Stimulated activated CD4-positive, alpha-beta T cell treated with anti-CD3 and anti-CD28 coated beads, Interleukin-15, amount 100 ng/mL, for 48 hours (primary cell): ENCODE measurements around the gene ATP6V1F.

ENCODE experiments used
- DNase-seq, 2 donors: peaks; one replicate each; pipeline ENCODE4 v3.0.0-alpha.2; 2020; ENCODE audit warnings: low read depth in 2 of 2

Gene ATP6V1F, protein sequence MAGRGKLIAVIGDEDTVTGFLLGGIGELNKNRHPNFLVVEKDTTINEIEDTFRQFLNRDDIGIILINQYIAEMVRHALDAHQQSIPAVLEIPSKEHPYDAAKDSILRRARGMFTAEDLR

DNA sequence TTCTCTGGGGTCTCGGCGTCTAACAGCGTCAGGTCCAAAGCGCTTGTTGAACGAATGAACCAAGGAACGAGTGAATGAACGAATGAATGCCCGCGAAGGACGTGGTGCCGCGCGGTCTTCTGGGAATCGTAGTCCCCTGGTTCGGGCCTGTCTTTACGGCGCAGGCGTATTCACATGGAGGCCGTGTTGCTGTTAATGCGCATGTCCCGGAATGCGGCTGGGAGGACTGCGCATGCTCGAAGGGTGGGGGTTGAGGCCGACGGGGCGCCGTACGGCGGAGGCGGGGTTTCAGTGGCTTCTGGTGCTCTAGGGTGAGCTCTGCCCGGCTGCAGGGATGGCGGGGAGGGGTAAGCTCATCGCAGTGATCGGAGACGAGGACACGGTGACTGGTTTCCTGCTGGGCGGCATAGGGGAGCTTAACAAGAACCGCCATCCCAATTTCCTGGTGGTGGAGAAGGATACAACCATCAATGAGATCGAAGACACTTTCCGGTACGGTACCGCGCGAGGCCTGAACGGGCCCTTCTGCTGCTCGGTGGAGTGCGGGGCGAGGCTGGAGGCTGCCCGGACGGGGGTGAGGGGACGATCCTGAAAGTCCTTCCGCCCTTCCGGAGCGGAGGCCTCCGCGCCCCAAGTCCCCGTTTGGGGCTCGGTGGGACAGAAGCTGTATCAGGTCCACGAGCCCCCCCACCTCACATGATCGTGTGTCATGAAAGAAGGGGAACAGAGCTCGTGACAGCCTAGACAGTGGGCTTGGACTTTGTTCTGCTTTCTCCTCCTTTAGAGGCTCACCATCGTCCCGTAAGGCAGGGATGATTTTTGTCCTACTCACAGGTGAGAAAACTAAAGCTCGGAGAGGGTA, at the start of gene ATP6V1F:
ATP6V1F (plus strand) TSS at position 286 of the 862 bp plus-strand sequence; CDS start at position 335, 49 bp downstream.
- DNase-seq: peak; percentile 97 to 98

DNA sequence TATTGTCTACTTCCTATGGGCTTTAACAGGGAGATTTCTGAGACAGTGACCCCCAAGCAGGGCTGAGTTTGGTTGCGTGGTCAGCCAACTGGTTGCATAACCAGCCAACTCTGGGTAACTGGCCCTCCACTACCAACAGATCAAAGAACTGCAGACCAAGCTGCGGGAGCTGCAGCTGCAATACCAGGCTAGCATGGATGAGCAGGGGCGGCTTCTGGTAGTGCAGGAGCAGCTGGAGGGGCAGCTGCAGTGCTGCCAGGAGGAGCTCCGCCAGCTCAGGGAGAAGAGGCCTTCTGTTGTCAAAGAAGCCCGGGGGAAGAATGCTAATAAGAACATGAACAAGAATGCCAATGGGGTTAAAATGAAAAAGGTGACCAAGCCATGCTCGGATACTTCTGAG, 48.2 kb upstream of the ATP6V1F start:
- no peak for DNase-seq

DNA sequence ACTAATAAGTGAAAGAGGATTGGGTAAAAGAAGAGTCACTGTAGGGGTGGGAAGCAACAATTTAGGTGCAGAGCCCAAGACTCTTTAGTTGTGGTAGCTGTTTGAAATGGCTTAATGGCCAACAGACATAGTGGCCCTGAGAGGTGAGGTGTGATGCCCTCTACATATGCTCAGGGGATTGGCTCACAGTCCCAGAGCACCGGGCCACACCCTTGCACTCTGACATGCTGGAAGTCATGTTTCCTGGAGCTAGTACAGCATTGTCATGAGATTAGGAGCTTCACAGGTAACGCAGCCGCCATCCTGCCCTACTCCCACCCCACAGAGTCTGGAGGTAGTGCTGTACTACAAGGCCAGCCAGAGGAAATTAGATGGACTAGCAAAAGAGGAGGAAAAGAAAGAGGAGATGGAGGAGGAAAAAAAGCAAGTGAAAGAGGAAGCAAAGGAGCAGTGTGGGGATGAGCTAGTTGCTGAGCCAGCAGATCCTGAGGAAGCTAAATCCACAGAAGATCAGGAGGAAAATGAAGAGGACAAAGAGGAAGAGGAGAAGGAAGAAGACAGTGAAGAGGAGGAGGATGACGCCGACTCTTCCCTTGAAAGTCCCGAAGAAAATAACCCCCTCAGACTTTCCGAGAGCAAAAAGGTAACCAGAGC, 47.2 kb upstream of the ATP6V1F start:
- DNase-seq: no peak

DNA sequence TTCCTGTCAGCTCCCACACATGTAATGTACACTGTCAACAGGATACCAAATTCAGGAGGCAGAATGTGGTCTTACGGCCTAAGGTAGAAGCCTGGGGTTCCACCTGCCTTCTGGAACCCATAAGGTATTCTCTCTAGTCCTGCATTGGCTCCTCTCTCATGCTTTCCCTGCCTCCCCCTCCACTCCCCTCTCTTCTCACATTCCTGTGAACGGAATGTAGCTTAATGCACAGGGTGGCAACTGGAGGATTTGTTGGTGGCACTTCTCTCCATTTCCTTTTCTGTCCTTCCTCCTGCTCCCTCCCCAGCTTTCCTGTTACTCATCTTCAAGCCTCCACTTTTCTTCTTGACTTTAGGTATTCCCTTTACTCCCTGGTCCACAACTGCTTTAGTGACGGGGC, 44.0 kb upstream of the ATP6V1F start:
- no peak for DNase-seq

DNA sequence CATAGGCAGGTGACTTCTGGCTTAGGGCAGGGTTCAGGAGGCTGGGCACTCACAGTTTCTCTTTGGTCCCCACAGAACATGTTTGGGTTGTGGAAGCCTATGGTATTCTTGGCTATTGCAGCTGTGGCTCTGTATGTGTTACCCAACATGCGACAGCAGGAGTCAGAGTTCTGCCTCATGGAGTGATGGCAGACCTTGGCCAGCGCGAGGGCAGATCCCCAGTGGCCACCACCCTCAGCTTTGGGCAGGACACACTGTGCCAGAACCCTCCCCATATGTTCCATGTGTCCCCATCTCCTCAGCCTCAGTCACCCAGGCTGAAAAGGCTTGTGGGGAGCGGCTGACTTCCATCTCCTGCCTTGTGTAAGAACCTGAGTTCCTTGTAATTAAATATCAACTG, 40.9 kb upstream of the ATP6V1F start:
- DNase-seq: no peak

DNA sequence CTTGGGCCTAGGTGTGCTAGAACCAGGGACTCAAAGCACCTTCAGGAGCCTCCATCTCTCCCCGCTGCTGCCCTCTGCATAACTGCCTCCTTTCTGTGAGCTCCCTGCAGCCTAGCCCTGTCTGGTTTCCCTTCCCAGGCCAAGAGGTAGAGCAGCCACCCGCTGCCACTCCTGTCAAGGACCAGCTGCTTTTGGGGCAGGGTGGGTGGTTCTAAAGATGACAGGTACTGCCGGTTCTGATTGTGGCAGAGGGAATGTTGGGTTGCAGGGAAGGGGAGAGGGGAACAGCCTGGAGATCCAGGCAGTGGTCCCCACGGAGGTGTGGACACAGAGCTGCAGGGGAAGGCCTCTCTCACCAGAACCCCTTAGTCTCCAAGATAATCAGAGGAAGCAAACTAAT, 36.1 kb upstream of the ATP6V1F start:
- no peak for DNase-seq

DNA sequence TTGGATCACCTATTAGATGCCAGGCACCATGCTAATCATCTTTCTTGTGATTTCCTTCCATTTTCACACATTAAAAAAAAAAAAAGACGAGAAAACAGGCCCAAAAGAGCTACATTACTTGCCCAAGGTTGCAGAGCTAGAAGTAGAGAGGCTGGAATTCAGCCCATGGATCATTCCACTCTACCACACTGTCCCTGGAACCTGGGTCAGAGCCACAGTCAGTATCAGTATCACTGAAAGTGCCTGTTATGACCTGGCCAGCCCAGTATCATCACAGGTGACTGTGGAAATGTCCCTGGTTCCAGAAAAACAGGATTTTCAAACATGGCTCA, 35.8 kb upstream of the ATP6V1F start:
- DNase-seq: no peak

DNA sequence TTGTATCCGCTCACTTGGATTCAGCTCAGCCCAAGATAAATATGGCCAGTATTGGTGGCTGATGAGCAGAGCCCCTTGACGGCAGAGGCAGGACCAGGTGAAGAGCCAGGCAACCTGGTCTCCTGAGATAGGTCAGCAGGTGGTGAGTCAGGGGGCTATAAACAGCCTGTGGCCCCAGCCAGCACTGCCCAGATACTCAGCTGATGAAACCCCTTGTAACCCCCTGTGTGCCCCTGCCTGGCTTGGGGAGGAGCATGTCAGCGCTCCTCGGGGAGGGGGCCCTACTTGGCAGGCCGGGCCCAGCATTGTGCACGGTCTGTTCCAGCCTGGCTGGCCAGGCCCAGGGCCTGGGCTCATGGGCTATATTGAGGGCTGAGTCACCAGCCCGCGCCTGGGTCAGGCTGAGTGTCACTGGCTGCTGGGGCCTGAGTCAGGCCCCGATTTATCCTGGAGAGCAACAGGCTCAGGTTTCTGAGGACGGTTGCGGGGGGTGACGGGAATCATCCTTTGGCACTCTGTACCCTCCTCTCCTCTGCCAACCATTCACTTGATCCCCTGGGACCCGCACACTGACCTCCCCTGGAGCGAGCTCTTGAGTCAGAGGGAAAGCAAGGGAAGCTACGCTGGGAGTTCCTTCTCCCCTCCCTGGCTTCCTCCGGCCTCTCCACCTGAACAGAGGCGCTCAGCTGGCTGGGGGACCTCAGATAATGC, 35.3 kb upstream of the ATP6V1F start:
- DNase-seq: no peak

DNA sequence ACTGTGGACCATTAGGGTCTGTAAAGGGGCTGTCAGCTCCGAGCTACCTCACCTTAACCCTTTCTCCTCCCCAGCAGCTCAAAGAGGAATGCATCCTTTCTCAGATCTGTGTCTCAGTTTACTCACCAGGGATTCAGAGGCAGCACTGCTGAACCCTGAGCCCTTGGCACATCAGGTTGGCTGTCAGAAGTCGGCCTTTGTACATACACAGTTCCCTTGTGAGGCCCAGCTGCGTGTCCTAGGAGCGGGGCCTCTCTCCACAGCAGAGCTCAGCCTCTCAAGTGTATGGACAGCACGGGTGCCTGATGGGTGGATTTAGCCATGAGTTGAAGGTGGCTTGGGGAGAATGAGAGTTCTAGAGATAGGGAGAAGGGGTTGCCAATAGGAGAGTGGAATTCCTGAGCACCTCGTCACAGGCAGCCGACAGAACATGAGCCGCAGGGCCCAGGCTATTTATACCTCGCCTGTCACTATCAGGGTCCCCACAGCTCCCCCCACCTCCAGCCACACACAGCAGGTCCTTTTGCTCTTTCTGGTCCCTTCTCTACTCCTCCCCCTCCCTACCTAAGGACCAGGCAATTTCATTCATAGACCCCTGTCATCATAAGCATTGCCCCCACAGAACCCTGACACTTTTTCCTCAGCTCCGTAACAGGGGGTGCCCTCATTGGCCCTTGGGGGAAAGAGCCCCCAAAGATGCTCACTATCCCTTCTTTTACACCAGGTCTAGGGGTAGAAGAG, 34.5 kb upstream of the ATP6V1F start:
- no peak for DNase-seq

DNA sequence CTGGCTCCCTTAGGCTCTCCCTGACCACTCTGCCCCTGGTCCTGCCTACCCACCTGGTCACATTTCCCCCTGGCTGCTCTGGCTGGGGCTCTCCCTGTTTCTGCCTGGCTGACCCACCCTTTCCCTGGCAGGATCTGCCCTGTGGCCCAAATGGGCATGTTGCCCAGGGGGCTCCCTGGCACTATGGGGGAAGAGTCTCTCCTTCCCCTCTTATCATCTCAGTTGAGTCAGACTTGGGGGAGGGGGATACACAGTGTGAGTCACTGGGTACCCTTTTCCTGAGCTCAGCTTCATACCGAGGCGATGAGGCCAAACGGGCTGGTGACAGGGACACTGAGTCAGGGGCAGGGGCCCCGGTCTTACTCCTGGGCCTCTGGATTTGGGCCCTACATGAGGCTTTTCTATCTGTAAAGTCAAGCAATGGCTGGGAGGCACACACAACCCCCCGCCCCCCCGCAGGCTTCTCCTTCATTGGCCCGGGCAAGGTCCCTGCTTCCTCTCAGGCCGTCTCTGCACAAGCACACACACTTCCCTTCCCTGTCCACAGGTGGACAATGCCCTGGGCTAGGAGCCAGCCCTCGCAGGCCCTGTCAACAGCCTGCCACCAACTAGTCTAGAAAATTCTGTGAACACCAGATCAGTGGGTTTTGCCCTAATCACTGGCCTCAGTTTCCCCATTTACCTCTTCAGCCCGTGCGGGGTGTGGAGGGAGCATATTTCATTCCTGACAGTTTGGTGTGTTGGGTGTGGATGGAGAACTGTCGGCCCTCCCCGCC, 33.1 kb upstream of the ATP6V1F start:
- DNase-seq: no peak

DNA sequence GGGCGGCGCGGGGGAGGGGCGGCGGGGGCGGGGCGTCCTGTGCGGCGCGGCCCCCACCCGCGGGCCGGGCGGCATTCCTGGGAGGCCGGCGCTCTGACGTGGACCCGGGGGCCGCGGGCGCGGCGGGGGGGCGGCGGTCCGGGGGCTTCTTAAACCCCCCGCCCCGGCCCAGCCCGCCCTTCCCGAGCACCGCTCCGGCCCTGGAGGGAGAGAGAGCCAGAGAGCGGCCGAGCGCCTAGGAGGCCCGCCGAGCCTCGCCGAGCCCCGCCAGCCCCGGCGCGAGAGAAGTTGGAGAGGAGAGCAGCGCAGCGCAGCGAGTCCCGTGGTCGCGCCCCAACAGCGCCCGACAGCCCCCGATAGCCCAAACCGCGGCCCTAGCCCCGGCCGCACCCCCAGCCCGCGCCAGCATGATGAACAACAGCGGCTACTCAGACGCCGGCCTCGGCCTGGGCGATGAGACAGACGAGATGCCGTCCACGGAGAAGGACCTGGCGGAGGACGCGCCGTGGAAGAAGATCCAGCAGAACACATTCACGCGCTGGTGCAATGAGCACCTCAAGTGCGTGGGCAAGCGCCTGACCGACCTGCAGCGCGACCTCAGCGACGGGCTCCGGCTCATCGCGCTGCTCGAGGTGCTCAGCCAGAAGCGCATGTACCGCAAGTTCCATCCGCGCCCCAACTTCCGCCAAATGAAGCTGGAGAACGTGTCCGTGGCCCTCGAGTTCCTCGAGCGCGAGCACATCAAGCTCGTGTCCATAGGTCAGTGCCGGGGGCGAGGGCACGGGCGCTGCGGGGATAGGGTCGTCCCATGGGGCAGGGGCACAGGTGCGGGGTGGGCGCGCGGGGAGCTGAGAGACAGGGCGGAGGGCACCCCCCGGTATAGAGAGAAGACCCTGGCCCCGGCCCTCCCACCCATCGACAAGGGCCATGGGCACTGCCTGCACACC, 32.2 kb upstream of the ATP6V1F start, which contains the start of gene FLNC:
FLNC (plus strand) TSS at position 176 of the 947 bp plus-strand sequence; CDS start at position 408, 232 bp downstream.
- peak in 1 of 2 donors; percentile 22 for DNase-seq

DNA sequence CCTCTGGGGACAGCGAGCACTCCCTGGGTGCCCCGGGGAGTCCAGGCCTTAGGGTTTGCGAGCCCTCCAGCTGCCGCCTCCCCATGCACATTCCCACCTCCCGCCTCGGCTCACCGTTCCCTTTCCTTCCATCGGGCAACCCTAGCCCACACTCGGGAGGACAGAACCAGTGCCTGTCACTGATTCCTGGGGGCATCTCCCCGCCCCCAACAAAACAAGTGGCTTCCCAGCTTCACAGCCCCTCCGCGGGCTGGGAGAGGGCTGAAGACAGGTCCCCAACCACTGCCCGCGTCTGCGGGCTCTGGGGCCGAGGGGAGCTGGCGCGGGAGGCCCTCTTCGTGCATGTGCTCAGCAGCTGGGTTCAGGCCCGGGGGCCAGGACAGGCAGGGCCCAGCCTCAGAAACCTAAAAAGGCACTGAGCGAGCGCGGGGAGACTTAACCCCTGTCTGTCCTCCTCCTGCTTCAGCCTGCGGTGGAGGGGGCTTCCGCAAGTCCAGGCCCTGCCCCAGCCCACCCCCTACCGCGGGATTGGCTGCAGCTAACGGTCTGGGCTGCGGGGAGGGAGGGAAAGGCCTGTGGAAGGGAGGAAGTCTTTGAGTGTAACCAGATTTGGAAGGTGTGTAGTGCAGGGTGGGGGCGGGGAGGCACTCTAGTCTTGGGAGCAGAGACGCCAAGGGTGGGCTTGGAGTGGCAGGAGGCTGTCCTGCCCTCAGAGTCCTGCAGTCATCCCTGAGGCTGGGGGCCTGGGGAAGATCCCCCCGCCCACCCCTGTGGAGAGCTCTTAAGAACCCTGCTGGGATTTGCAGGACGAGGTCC, 31.3 kb upstream of the ATP6V1F start:
- no peak for DNase-seq

DNA sequence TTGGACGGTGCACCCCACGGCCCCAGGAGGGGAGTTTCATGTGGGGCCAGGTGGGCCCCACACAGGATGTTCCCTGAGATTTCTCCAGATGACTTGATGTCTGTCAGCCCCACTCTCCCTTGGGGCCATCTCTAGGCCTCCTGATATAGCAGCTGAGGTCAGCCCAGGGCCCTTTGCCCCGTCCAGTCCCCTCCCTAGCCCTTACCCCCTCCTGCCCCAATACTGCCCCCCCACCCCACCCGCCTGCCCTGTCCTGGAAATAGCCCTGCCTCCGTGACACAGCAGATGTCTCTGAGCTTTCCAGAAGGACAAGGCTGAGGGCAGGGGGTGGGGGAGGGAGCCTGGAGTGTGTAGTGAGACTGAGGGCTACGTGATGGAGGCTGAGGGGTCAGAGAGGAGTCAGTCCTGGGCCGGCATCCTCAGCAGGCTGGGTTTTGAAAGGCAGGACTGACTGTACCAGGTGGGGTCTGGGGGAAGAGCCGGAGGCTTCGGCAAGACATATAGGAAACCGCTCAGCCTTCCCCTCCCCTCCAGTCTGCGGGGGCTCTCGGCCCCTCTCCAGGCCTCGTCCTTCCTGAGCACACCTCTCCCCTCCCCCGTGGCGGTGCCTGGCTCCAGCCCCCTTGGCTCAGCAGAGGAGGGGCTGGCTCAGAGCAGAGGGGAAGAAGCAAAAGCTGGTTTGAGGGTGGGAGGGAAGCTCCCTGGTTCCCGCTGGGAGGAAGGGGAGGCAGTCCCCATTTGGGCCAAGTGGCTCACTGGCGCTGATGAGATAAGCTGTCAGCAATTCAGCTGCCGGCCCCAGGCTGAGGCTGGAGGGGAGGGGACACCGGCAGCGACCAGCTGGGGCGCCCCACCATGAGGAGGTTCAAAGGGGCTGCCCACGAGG, 30.4 kb upstream of the ATP6V1F start:
- no peak for DNase-seq

DNA sequence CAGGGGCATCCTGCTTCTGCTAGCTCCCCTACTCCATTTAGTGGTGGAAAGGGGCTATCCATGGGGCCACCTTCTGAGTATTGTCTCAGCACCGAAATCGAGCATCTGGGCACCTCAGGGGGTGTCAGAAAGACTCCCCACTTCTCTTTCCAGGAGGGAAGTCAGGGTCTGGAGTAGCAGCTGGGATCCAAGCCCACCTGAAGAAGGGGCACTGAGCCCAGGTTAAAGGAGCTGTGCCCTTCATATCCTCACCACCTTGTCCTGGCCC, 29.8 kb upstream of the ATP6V1F start:
- no peak for DNase-seq

DNA sequence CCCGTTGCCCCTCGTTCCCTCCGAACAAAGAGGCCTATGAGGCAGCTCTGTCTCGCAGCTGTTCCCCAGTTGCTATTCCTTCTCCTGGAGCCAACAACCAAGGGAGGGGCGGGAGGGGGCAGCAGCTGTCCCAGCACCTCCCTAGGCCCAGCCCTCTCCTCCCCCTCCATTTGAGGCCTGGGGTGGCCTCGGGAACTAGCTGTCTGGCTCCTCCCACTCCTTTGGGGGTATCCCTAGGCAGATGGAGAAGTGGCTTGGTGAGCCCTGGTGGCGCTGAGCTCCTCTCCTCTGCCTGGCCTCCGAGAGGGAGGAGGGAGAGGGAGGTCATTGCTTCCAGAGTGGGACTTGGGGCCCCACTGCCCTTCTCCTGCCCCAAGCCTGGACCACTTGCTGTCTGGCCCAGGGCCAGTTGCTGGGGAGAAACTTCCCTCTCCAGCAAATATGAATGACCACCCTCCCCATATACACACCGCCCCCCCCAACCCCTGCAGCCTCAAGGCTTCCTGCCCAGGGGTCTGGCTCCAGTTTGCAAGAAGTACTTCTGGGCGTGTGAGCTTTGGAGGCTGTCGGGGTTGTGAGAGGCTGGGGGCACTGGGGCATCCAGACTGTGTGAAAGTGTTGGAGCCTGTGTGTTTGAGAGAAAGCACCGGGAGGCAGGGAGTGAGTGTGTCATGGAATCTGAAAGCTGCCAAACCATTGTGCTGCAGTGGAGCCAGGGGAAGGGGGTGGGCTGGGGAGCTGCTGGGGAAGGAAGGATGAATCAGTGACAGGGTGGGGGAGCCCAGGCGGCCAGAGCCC, 29.3 kb upstream of the ATP6V1F start:
- no peak for DNase-seq

DNA sequence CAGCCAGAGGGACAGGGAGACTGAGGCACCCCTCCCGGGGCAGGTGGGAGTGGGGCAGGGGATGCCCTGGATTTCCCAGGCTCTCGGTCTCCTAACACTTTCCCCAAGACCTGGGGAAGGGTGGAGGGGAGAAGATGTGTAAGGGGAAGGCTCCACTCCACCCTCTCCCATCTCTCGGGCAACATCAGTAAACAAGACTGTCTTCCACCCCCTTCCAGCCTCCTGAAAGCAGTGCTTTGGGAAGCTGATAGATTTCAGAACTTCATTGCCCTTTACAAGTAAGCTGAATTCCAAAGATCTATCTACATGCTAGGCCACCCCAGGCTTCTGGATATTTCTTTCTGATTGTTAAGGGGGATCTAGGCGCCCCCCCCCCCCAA, 28.7 kb upstream of the ATP6V1F start:
- no peak for DNase-seq

DNA sequence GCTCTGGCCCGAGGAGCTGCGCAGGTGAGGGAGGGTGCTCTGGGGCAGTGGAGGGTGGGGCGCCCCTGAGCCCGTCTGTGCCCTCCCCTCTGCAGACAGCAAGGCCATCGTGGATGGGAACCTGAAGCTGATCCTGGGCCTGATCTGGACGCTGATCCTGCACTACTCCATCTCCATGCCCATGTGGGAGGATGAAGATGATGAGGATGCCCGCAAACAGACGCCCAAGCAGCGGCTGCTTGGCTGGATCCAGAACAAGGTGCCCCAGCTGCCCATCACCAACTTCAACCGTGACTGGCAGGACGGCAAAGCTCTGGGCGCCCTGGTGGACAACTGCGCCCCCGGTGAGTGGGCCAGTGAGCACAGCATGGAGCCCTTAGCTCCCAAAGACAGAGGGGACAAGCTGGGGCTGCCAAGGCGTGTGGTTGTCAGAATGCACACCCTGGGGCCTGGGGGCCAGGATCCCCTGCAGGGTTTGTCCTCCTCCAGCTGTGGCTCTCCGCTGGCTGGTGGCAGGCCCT, 27.4 kb upstream of the ATP6V1F start:
- no peak for DNase-seq
